ENCODE data around the gene LARP4B. TPM values are rescaled to one million over a fixed set of nuclear protein-coding genes. Genes with fewer than 3 reads are reported as not detected.

The LARP4B gene
- polyA plus RNA-seq, 1 donor from 2014 or later: 14.2 TPM

DNA sequence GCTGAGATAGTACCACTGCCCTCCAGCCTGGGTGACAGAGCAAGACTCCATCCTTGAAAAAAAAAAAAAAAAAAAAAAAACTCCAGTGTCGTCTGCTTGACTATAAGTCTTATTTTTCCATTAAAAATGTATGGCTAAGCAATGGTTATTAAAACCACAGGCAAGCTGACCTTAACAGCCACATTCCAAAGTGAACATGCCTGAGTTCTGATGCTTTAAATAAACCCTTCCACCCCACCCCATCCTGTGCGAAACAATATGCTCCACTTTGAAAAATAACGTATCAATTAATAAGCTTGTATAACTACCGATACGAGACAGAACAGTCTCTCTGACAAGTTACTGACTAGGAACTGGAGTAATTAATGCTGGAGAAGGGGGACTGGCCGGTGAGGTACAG is 63.7 kb downstream of the LARP4B start:
- H3K4me2 ChIP-seq (ENCODE audit: low read length): no peak overlapping the region
- no peaks in the 10 kb centered on the region for H3K79me2 ChIP-seq (replicated peaks; ENCODE audit: insufficient read depth, low read length)
- H3K27me3 ChIP-seq (ENCODE audit: insufficient read depth, low read depth, low read length): no peaks in the 10 kb centered on the region
- H3F3A ChIP-seq (ENCODE audit: insufficient read depth, low read length, poor library complexity, severe bottlenecking): no peaks in the 10 kb centered on the region
- H4K20me1 ChIP-seq (ENCODE audit: insufficient read depth): no peaks in the 10 kb centered on the region
- TF ChIP-seq RAD21 (conservative IDR thresholded peaks at IDR 0.05) (no peak), SMC3 (conservative IDR thresholded peaks at IDR 0.05; ENCODE audit: poor library complexity) (no peak), TAF1 (IDR thresholded peaks at IDR 0.05; ENCODE audit: low read depth) (no peak), EP300 (conservative IDR thresholded peaks at IDR 0.05; ENCODE audit: poor library complexity, severe bottlenecking) (no peak), MXI1 (conservative IDR thresholded peaks at IDR 0.05; ENCODE audit: poor library complexity, severe bottlenecking) (no peak), EZH2 (IDR thresholded peaks at IDR 0.05; ENCODE audit: borderline replicate concordance, insufficient read depth, low read length, poor library complexity, severe bottlenecking) (no peak), POLR2AphosphoS5 (IDR thresholded peaks at IDR 0.05) (no peak)
- TF ChIP-seq, protein P1, sequence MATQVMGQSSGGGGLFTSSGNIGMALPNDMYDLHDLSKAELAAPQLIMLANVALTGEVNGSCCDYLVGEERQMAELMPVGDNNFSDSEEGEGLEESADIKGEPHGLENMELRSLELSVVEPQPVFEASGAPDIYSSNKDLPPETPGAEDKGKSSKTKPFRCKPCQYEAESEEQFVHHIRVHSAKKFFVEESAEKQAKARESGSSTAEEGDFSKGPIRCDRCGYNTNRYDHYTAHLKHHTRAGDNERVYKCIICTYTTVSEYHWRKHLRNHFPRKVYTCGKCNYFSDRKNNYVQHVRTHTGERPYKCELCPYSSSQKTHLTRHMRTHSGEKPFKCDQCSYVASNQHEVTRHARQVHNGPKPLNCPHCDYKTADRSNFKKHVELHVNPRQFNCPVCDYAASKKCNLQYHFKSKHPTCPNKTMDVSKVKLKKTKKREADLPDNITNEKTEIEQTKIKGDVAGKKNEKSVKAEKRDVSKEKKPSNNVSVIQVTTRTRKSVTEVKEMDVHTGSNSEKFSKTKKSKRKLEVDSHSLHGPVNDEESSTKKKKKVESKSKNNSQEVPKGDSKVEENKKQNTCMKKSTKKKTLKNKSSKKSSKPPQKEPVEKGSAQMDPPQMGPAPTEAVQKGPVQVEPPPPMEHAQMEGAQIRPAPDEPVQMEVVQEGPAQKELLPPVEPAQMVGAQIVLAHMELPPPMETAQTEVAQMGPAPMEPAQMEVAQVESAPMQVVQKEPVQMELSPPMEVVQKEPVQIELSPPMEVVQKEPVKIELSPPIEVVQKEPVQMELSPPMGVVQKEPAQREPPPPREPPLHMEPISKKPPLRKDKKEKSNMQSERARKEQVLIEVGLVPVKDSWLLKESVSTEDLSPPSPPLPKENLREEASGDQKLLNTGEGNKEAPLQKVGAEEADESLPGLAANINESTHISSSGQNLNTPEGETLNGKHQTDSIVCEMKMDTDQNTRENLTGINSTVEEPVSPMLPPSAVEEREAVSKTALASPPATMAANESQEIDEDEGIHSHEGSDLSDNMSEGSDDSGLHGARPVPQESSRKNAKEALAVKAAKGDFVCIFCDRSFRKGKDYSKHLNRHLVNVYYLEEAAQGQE (IDR thresholded peaks at IDR 0.05; ENCODE audit: borderline replicate concordance): no peak
- TF ChIP-seq, protein P2, sequence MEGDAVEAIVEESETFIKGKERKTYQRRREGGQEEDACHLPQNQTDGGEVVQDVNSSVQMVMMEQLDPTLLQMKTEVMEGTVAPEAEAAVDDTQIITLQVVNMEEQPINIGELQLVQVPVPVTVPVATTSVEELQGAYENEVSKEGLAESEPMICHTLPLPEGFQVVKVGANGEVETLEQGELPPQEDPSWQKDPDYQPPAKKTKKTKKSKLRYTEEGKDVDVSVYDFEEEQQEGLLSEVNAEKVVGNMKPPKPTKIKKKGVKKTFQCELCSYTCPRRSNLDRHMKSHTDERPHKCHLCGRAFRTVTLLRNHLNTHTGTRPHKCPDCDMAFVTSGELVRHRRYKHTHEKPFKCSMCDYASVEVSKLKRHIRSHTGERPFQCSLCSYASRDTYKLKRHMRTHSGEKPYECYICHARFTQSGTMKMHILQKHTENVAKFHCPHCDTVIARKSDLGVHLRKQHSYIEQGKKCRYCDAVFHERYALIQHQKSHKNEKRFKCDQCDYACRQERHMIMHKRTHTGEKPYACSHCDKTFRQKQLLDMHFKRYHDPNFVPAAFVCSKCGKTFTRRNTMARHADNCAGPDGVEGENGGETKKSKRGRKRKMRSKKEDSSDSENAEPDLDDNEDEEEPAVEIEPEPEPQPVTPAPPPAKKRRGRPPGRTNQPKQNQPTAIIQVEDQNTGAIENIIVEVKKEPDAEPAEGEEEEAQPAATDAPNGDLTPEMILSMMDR (IDR thresholded peaks at IDR 0.05; ENCODE audit: poor library complexity, severe bottlenecking): no peak
- H3K9me2 ChIP-seq (ENCODE audit: insufficient read depth, low read length): no peaks in the 10 kb centered on the region
- H2AFZ ChIP-seq (ENCODE audit: low read depth, low read length): no peak overlapping the region
- no peak overlapping the region for H3K27ac ChIP-seq (ENCODE audit: low read length)
- H3K4me3 ChIP-seq (ENCODE audit: low read length): no peak overlapping the region
- H3K36me3 ChIP-seq (ENCODE audit: insufficient read depth, low read length): no peaks in the 10 kb centered on the region
- no peak overlapping the region for H3K9ac ChIP-seq (ENCODE audit: low read length)
- H3K9me3 ChIP-seq (ENCODE audit: low read length): no peaks in the 10 kb centered on the region

DNA sequence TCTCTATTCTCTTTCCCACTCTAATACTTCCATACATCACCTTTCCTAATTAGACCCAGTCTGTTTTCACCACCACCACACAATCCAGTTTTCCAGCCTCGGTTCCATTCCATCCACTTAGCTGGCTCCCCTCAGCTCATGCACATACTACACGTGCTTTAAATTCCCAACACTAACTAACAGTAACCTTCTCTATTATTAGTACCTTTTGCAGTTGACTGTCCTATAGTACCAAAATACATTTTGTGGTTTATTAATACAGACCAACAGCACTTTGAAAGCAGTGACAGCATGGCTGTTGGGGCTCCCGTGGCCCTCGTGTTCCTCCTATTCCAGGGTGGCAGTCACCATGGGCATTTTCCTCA is 64.9 kb downstream of the LARP4B start:
- no peak overlapping the region for H2AFZ ChIP-seq (ENCODE audit: low read depth, low read length)
- no peak overlapping the region for H3K4me2 ChIP-seq (ENCODE audit: low read length)
- no peaks in the 10 kb centered on the region for H4K20me1 ChIP-seq (ENCODE audit: insufficient read depth)
- H3K27ac ChIP-seq (ENCODE audit: low read length): no peak overlapping the region
- no peaks in the 10 kb centered on the region for H3K36me3 ChIP-seq (ENCODE audit: insufficient read depth, low read length)
- H3K27me3 ChIP-seq (ENCODE audit: insufficient read depth, low read depth, low read length): no peaks in the 10 kb centered on the region
- H3K9me3 ChIP-seq (ENCODE audit: low read length): no peaks in the 10 kb centered on the region
- no peaks in the 10 kb centered on the region for H3K9me2 ChIP-seq (ENCODE audit: insufficient read depth, low read length)
- no peak overlapping the region for H3K4me3 ChIP-seq (ENCODE audit: low read length)
- H3F3A ChIP-seq (ENCODE audit: insufficient read depth, low read length, poor library complexity, severe bottlenecking): no peaks in the 10 kb centered on the region
- TF ChIP-seq, protein P2 (IDR thresholded peaks at IDR 0.05; ENCODE audit: poor library complexity, severe bottlenecking): no peak
- TF ChIP-seq, protein P1 (IDR thresholded peaks at IDR 0.05; ENCODE audit: borderline replicate concordance): no peak
- no peak for TF ChIP-seq MXI1 (conservative IDR thresholded peaks at IDR 0.05; ENCODE audit: poor library complexity, severe bottlenecking)
- no peak for TF ChIP-seq RAD21 (conservative IDR thresholded peaks at IDR 0.05)
- TF ChIP-seq SMC3 (conservative IDR thresholded peaks at IDR 0.05; ENCODE audit: poor library complexity): no peak
- TF ChIP-seq TAF1 (IDR thresholded peaks at IDR 0.05; ENCODE audit: low read depth): no peak
- no peak for TF ChIP-seq EZH2 (IDR thresholded peaks at IDR 0.05; ENCODE audit: borderline replicate concordance, insufficient read depth, low read length, poor library complexity, severe bottlenecking)
- no peak for TF ChIP-seq EP300 (conservative IDR thresholded peaks at IDR 0.05; ENCODE audit: poor library complexity, severe bottlenecking)
- TF ChIP-seq POLR2AphosphoS5 (IDR thresholded peaks at IDR 0.05): no peak
- H3K79me2 ChIP-seq (replicated peaks; ENCODE audit: insufficient read depth, low read length): no peaks in the 10 kb centered on the region
- H3K9ac ChIP-seq (ENCODE audit: low read length): no peak overlapping the region
